ENCODE results near the gene CBLN3. TPM values are rescaled to one million over a fixed set of nuclear protein-coding genes. Genes with fewer than 3 reads are reported as not detected.
A peak's percentile ranks its signal among the peaks of the same experiment; 100 is the strongest.
"Not testable (repeated sequence)": the region's sequence is repeated elsewhere in the genome, so short reads cannot be mapped to it uniquely, and the experiment has no call there.

CBLN3 gene
- total RNA-seq, 1 donor from 2014 or later, result 0.86 TPM

DNA sequence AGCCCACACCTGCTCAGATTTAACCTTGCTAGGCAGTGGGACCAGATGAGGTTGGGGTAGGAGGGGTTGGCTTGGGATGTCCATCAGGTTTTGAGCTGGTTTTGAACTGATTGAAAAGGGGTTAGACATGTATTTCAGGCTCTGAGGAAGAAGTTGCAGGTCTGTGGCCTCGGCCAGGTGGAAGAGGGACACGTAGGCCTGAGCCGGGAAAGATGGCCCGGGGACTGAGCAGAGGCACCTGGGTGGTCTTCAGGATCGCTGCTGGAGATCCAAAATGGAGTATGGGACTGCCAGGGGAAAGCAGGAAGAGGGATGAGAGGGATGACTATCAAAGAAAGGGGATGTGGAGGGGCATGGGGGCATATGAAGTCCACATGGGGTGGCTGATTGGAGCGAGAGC, 23.1 kb downstream of the CBLN3 start:
- DNase-seq (ENCODE audit: low read depth, low spot score), result no peak

DNA sequence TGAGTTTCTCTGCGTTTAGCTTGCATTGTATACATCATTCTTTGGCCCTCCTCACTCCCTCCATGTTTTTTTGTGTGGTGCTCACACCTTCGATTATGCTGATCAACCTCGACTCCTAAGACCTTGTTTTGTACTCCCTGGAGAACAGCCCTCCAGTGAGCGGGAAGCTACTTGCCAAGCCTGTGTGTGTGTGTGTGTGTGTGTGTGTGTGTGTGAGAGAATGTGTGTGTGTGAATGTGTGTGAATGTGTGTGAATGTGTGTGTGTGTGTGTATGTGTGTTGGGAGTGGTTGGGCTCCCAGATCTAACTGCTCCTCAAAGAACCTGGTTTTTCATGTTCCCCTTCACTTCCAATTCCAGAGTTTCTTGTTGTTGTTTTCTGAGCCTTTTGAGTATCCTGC, 24.7 kb downstream of the CBLN3 start:
- no peak for DNase-seq (ENCODE audit: low read depth, low spot score)

- no peak for DNase-seq (ENCODE audit: low read depth, low spot score)
These were observed 26.0 kb downstream of the CBLN3 start for GRCh38 chr14:24403294-24403998.

DNA sequence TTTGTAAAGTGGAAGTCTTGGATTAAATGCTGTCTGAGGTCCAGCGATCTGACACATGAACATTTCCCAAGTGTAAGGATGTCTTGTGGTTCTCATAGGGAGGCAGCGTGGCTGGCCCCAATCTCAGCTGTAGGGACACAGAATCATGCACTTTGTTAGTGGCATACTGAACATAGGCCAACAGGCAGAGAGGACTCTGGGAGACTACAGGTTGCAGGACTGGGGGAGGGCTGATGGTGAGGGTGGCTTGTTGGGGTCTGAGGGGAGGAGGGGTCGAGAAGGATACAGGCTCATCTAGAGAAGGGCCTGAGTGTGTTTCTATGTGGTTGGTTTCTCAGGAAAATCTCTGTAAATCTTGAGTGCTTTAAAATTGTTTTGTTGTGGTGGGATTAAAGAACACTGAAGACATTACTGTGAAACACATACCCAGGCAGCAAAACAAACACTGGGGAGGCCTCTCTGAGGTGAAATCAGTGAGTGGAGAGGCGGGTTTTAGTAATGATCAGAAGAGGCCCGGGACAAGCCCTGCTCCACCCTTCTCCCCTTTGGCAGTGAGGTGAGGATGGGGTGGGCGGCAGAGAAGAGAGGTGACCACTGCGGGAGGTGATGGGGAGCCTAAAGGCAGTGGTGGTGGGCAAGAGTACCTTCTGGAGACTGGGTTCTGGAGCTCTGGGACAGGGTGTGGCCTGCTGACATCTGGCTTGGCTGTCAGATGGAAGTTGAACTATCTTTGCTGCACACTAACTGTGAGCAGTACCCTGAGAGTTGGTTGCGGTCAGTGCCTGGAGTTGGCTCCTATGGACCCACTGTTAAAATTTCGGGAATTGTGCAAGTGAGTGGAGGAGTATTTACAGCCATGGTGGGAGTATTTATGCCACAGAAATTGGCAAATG, 27.4 kb downstream of the CBLN3 start:
- no peak for DNase-seq (ENCODE audit: low read depth, low spot score)

DNA sequence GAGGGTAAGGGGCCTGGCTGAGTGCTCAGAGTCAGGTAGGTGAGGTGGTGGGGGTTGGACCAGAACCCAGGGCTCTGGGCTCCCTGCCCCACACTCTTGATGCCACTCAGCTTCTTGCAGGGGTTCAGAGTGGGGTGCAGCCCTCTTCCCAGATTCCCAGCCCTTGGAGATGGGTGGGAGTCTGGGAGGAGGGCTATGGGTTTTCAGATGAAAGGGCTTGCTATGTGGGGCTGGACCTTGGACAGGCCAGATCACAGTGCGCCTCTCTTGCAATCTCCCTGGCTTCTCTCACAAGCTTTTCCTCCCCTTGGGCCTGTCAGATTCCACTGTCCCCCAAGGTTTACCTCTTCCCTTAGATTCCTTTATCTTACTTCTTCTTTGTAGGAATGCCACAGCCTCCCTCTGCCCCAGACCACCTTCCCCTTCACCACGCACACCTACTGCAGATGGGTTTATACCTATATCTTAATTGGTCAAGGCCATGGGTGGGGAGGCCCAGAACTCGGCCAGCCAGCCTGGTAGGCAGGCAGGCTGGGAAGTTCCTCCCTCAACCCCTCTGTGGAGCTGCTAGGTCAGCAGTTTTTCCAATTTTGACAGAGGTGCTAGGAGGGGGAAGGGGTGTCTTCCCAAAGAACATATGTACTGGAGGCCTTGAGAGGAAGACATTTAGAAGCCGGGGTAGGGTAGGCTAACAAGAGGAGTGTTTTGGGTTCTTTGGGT, 29.3 kb downstream of the CBLN3 start:
- DNase-seq (ENCODE audit: low read depth, low spot score), result no peak

DNA sequence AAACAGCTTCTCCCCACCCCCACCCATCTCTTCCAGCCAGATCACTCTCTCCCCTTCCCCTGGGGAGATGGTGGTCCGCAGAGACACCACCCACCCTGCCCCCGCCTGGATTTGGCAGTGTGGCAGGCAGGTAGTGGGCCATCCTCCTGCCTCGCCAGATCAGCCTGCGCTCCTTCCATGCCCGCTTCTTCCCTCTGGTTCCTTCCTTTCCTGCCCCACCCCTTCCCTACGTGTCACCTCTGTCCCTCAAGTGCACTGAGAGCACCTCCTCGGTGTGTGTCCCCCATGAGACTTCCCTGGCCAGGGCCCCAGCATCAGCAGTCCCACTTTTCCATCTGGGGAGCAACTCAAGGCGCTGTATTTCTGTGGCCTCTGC, 30.0 kb downstream of the CBLN3 start:
- DNase-seq (ENCODE audit: low read depth, low spot score), result no peak

DNA sequence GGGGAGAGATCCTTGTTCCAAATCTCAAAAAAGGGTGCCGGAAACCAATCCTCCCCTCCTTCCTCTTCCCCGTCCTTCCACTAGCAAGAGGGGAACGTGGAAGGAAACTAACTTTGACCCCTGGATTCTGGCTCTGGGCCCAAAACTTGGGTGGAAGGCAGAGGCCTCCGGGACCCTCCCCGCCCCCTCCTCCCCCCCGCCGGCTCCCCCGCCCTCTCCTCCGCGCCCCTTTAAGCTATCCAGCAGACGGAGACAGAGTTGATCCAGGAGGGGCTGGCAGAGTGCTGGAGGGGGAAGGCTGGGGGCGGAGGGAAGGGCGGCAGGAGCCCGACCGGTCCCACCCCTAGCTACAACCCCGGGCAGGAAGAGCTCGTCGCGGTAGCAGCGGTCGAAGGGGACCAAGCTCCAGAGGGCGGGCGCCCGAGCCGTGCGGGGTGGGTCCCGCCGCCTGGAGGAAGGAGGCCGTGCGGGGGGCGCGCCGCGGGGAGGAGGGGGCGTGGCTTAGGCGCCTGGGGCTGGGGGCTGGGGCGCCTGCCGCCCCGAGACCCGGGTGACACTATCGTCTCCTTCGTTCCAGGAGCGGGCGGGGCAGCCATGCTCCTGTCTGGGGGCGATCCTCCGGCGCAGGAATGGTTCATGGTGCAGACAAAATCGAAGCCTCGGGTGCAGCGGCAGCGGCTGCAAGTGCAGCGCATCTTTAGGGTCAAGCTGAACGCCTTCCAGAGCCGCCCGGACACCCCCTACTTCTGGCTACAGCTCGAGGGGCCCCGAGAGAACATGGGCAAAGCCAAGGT, 30.6 kb downstream of the CBLN3 start, which contains the start of gene NYNRIN:
TSS of gene NYNRIN (plus strand) at position 351 of the 794 bp plus-strand sequence. CDS start at position 595, 244 bp downstream.
- DNase-seq (ENCODE audit: low read depth, low spot score), result no peak

GRCh38 chr14:24398293-24398652, 31.2 kb downstream of the CBLN3 start:
- DNase-seq (ENCODE audit: low read depth, low spot score), result no peak

- no peak for DNase-seq (ENCODE audit: low read depth, low spot score)
These were observed 31.7 kb downstream of the CBLN3 start for GRCh38 chr14:24397639-24398292.

- no peak for DNase-seq (ENCODE audit: low read depth, low spot score)
These were observed 33.6 kb downstream of the CBLN3 start for GRCh38 chr14:24395609-24396582.

GRCh38 chr14:24394275-24394674, 35.2 kb downstream of the CBLN3 start:
- no peak for DNase-seq (ENCODE audit: low read depth, low spot score)

- DNase-seq (ENCODE audit: low read depth, low spot score), result no peak
These were observed 37.0 kb downstream of the CBLN3 start for GRCh38 chr14:24392325-24393091.

DNA sequence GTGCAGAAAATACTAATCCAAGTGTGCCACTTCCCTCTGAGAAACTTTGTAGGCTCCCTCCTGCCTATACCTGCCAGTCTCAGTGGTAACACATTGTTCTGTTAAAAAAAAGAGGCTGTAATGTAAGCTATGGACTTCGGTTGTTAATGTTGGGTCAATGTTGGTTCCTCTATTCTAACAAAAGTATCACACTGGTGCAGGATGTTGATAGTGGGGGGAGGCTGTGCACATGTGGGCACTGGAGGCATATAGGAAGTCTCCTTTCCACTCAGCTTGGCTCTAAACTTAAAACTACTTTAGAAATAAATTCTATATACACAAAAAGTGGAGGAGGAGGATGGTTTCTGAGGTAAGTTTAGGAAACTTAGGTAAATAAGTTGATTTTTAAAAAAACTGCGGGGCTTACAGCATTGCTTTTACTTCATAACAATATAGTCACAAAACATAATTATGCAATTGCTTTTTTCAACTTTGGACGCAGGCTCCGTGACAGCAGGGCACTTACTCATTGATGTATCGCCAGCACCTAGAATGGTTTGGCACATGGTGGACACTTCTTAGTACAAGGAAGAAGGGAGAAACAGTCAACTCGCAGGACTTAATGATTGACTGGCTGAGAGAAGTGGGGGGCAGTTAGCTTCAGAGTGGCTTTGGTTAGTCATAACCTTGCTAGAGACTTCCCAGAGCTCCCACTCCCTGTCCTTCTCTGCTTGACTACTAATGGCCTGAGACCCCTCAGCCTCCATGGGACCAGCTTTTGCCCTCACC, 38.6 kb downstream of the CBLN3 start:
- DNase-seq (ENCODE audit: low read depth, low spot score), result no peak

DNA sequence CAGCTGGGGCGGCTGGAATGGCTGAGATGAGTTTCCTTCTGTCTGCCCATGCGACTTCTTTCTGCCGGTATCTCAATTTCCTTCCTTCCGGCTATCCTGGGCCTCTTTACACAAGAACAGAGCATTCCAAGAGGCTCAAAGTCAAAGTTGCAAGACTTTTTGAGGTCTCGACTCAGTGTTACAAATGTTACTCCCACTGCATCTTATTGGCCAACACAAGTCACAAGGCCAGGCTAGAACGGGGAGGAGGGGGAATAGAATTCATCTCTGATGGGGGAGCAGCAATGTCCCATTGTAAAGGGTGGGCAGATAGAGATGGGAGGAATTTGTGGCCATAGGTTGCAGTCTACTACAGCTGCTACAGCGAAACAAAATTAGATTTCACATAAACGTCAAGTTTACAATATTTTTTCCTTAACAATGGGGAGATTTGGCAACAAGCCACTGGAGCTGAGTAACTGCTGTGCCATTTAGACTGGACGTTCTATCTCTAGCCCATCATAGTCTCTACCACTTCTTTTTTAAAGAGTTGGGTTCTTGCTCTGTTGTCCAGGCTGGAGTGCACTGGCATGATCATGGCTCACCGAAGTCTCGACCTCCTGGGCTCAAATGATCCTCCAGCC, 40.1 kb downstream of the CBLN3 start:
- DNase-seq (ENCODE audit: low read depth, low spot score), result peak; percentile 27

GRCh38 chr14:24388474-24389179, 40.8 kb downstream of the CBLN3 start:
- no peak for DNase-seq (ENCODE audit: low read depth, low spot score)

DNA sequence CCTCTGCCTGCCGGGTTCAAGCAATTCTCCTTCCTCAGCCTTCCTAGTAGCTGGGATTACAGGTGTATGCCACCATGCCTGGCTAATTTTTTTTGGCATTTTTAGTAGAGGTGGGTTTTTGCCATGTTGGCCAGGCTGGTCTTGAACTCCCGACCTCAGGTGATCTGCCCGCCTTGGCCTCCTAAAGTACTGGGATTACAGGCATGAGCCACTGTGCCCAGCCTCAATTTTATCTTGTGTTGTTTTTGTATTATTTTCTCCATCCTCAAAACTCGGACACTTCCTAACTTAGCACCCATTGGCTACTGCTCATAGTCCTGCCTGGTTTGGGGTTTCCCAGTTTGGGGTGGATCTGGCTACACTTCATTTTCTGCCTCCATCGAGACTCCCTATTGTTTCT, 41.9 kb downstream of the CBLN3 start:
- DNase-seq (ENCODE audit: low read depth, low spot score), result not testable (repeated sequence)

GRCh38 chr14:24387009-24387345, 42.5 kb downstream of the CBLN3 start:
- no peak for DNase-seq (ENCODE audit: low read depth, low spot score)
